Raji (cell line): ENCODE results near the gene TIGD2.

Experiments used
- POLR2A ChIP-seq: IDR thresholded peaks from 2 replicates; pipeline ENCODE4 v1.6.1; 2011; ENCODE audit warnings: low read depth, low read length, control low read depth; ENCODE audit not compliant: insufficient read depth

The TIGD2 gene

GRCh38 chr4:89109841-89110540, 1.3 kb upstream of the TIGD2 start:
- no peak for TF ChIP-seq POLR2A

GRCh38 chr4:89110541-89110985, 770 bp upstream of the TIGD2 start:
- no peak for TF ChIP-seq POLR2A

- no peak for TF ChIP-seq POLR2A
Measured at GRCh38 chr4:89111833-89112563, 665 bp downstream of the TIGD2 start.

- TF ChIP-seq POLR2A: no peak
Measured at GRCh38 chr4:89113415-89113814, 2.1 kb downstream of the TIGD2 start.

- no peak for TF ChIP-seq POLR2A
Measured at GRCh38 chr4:89114100-89114499, 2.8 kb downstream of the TIGD2 start.

- TF ChIP-seq POLR2A: no peak
Measured at GRCh38 chr4:89117115-89117514, 5.8 kb downstream of the TIGD2 start.

GRCh38 chr4:89119166-89119565, 7.8 kb downstream of the TIGD2 start:
- TF ChIP-seq POLR2A: no peak

GRCh38 chr4:89119836-89120235, 8.5 kb downstream of the TIGD2 start:
- TF ChIP-seq POLR2A: no peak

GRCh38 chr4:89121387-89122068, 10.2 kb downstream of the TIGD2 start:
- TF ChIP-seq POLR2A: no peak

- no peak for TF ChIP-seq POLR2A
Measured at GRCh38 chr4:89123451-89123851, 12.1 kb downstream of the TIGD2 start.

GRCh38 chr4:89125901-89126782, 14.8 kb downstream of the TIGD2 start:
- no peak for TF ChIP-seq POLR2A

- TF ChIP-seq POLR2A: no peak
Measured at GRCh38 chr4:89129080-89129640, 17.8 kb downstream of the TIGD2 start.

- no peak for TF ChIP-seq POLR2A
Measured at GRCh38 chr4:89134775-89135319, 23.5 kb downstream of the TIGD2 start.

- TF ChIP-seq POLR2A: no peak
Measured at GRCh38 chr4:89136525-89136924, 25.2 kb downstream of the TIGD2 start.
